Upper lobe of left lung (tissue), 4 donors: ENCODE measurements around the gene BBS5.

Experiments
- POLR2A ChIP-seq, 4 donors: fragments of 450-650 bp; IDR thresholded peaks; one replicate each; pipeline ENCODE4 v1.5.1; 2016 to 2017; ENCODE audit warnings: antibody characterized with exemption in 4 of 4, mild to moderate bottlenecking in 2 of 4
- POLR2AphosphoS5 ChIP-seq, 2 donors: sonication (generic); formaldehyde crosslinking; IDR thresholded peaks; one replicate each; pipeline ENCODE4 v1.5.1; 2017; ENCODE audit warnings: antibody characterized with exemption in 2 of 2
- TF ChIP-seq, protein P1 (sequence below), 6 experiments: fragments of 450-650 bp in 4 of 6; fragments of 200-600 bp in 2 of 6; sonication (generic) in 2 of 6; IDR thresholded peaks; one replicate each; pipeline ENCODE4 v1.5.1; 2016 to 2019; ENCODE audit warnings: antibody characterized with exemption in 6 of 6

- TF ChIP-seq, protein P1, sequence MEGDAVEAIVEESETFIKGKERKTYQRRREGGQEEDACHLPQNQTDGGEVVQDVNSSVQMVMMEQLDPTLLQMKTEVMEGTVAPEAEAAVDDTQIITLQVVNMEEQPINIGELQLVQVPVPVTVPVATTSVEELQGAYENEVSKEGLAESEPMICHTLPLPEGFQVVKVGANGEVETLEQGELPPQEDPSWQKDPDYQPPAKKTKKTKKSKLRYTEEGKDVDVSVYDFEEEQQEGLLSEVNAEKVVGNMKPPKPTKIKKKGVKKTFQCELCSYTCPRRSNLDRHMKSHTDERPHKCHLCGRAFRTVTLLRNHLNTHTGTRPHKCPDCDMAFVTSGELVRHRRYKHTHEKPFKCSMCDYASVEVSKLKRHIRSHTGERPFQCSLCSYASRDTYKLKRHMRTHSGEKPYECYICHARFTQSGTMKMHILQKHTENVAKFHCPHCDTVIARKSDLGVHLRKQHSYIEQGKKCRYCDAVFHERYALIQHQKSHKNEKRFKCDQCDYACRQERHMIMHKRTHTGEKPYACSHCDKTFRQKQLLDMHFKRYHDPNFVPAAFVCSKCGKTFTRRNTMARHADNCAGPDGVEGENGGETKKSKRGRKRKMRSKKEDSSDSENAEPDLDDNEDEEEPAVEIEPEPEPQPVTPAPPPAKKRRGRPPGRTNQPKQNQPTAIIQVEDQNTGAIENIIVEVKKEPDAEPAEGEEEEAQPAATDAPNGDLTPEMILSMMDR (IDR thresholded peaks at IDR 0.05) = no peak
- TF ChIP-seq POLR2AphosphoS5 (IDR thresholded peaks at IDR 0.05) (no peak), POLR2A (IDR thresholded peaks at IDR 0.05) (no peak)
Measured at GRCh38 chr2:169526451-169526850, 47.2 kb downstream of the BBS5 start.
